Measurements from ENCODE around the gene GSDME. TPM values are rescaled to one million over a fixed set of nuclear protein-coding genes. Genes with fewer than 3 reads are reported as not detected.

GSDME gene
- total RNA-seq, 1 donor = 43.3 TPM

GRCh38 chr7:24764011-24764410, 6.7 kb upstream of the GSDME start:
- TF ChIP-seq CTCF (IDR thresholded peaks at IDR 0.05; ENCODE audit: insufficient read depth, low read length) = no peak

GRCh38 chr7:24763303-24763901, 6.1 kb upstream of the GSDME start:
- DNase-seq (ENCODE audit: low read depth) = no peak
- H3K4me3 ChIP-seq (ENCODE audit: low read depth, low read length) = no peak overlapping the region
- TF ChIP-seq CTCF (IDR thresholded peaks at IDR 0.05; ENCODE audit: insufficient read depth, low read length) = no peak

More at GRCh38 chr7:24764011-24764410, 6.7 kb upstream of the GSDME start:
- no peak overlapping the region for H3K4me3 ChIP-seq (ENCODE audit: low read depth, low read length)
- no peak for DNase-seq (ENCODE audit: low read depth)

GRCh38 chr7:24762771-24763170, 5.5 kb upstream of the GSDME start:
- no peak overlapping the region for H3K4me3 ChIP-seq (ENCODE audit: low read depth, low read length)
- DNase-seq (ENCODE audit: low read depth) = no peak
- no peak for TF ChIP-seq CTCF (IDR thresholded peaks at IDR 0.05; ENCODE audit: insufficient read depth, low read length)

GRCh38 chr7:24760968-24761367, 3.7 kb upstream of the GSDME start:
- H3K4me3 ChIP-seq (ENCODE audit: low read depth, low read length) = no peak overlapping the region
- no peak for TF ChIP-seq CTCF (IDR thresholded peaks at IDR 0.05; ENCODE audit: insufficient read depth, low read length)
- no peak for DNase-seq (ENCODE audit: low read depth)

GRCh38 chr7:24756545-24757352, 515 bp downstream of the GSDME start:
- peak; percentile 56 for DNase-seq (ENCODE audit: low read depth)
- peak overlapping the region; percentile 76 for H3K4me3 ChIP-seq (ENCODE audit: low read depth, low read length)
- no peak for TF ChIP-seq CTCF (IDR thresholded peaks at IDR 0.05; ENCODE audit: insufficient read depth, low read length)

- peak overlapping the region; percentile 76 for H3K4me3 ChIP-seq (ENCODE audit: low read depth, low read length)
- TF ChIP-seq CTCF (IDR thresholded peaks at IDR 0.05; ENCODE audit: insufficient read depth, low read length) = no peak
- no peak for DNase-seq (ENCODE audit: low read depth)
These were observed 1.5 kb downstream of the GSDME start for GRCh38 chr7:24755541-24756407.
